Retina (tissue), 1 donor: ENCODE results near the gene CHRNA3.

Experiments used
- DNase-seq: peaks from one replicate; pipeline ENCODE4 v3.0.0-alpha.2; 2016

The CHRNA3 gene

DNA sequence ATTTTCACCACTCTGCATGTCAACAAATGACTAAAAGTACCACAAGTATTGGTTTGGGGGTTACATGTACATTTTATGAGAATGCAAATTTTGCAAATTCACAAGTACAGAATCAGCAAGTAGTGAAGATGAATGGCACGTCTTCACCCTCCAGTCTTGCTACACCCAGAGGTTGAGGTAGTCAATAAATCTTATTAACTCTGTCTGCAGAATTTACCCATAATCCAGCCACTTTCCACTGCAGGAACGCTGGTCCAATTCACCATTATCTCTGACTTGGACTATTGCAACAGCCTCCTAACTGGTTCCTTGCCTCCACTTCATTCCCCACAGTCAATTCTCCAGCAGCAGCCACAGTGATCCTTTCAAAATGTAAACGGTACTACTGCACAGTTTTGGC lies 70.0 kb downstream of the CHRNA3 start:
- no peak for DNase-seq

DNA sequence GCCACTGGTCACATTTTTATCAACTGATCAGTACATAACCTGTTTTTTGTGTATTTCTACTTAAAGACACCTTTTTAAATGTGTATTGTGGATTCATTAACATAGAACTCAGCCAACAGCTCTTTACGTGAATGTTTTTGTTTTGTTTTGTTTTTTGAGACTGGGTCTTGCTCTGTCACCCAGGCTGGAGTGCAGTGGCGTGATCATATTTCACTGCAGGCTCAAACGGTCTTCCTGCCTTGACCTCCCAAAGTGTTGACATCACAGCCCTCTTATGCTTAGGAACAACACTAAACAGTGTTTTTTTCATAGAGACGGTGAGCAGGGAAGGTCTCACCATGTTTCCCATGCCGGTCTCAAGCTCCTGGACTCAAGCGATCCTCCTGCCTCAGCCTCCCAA lies 70.6 kb downstream of the CHRNA3 start:
- no peak for DNase-seq
